T47D (cell line): Measurements from ENCODE around the gene ADD1.

ENCODE experiments used
- DNase-seq, 2 experiments: peaks; one replicate each; pipeline versions ENCODE4 v3.0.0 to v3.0.0-alpha.2; 2011 to 2012; ENCODE audit warnings: low read depth in 1 of 2, low spot score in 1 of 2
- JUND ChIP-seq: IDR thresholded peaks from 2 replicates; pipeline ENCODE4 v1.6.1; 2012; ENCODE audit warnings: low read depth
- in situ Hi-C: cut with HindIII; loops from 2 replicates; pipeline ENCODE4 v1.10.0; 2016; ENCODE audit warnings: low sequenced_read_pairs, low pct_unique_long_range_greater_than_20kb

Gene ADD1

DNA sequence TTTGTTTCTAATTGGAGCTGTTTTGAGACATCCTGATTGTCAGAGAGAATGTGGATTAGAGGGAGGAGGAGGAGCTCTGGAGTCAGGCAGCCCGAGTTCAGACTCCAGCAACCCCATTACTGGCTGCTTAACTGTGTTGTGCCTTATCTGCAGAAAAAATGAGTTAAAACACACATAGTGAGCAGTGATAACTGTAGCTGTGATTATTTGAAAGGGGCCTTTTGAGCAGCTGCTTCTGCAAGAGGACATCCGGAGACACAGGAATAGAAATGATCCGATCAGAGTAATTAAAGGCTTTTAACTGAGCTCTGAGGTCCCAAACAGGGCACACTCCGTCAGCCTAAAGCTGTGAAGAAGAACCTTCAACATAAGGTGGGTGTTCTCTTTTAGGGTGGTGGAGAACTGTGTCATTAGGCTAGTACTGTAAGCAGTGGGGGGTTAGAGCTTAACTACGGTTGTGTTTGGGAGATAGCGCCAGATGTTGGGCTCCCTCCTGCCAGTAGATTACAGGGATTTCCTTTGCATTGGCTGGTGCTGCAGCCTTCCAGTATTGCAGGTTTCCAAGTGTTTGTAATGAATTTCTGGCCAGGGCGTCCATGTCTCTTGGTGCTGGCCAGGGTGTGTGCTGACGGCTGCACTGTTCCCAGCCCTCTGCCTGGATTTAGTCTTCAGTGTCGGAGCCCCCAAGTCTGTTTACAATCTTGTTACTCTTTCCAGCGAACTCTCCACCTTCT lies 24.3 kb downstream of the ADD1 start:
- no peak for TF ChIP-seq JUND
- in situ Hi-C loops, result no loop called here
- DNase-seq, result no peak

GRCh38 chr4:2868877-2869487 lies 25.3 kb downstream of the ADD1 start:
- in situ Hi-C loops, result no loop called here
- no peak for TF ChIP-seq JUND
- DNase-seq, result no peak

- in situ Hi-C loops, result no loop called here
- TF ChIP-seq JUND, result no peak
- DNase-seq, result no peak
These were observed 26.0 kb downstream of the ADD1 start for GRCh38 chr4:2869659-2870058.

GRCh38 chr4:2870082-2870481 lies 26.4 kb downstream of the ADD1 start:
- DNase-seq, result no peak
- TF ChIP-seq JUND, result no peak
- in situ Hi-C loops, result no loop called here

- no peak for DNase-seq
- TF ChIP-seq JUND, result no peak
- in situ Hi-C loops, result no loop called here
These were observed 27.8 kb downstream of the ADD1 start for GRCh38 chr4:2871466-2871865.

GRCh38 chr4:2871911-2872310 lies 28.3 kb downstream of the ADD1 start:
- no peak for DNase-seq
- in situ Hi-C loops, result no loop called here
- no peak for TF ChIP-seq JUND

GRCh38 chr4:2873329-2873728 lies 29.7 kb downstream of the ADD1 start:
- in situ Hi-C loops, result no loop called here
- no peak for TF ChIP-seq JUND

GRCh38 chr4:2874861-2875260 lies 31.2 kb downstream of the ADD1 start:
- TF ChIP-seq JUND, result no peak
- no peak for DNase-seq
- in situ Hi-C loops, result no loop called here

More at GRCh38 chr4:2873329-2873728, 29.7 kb downstream of the ADD1 start:
- peak in 1 of 2 experiments; percentile 16 for DNase-seq

DNA sequence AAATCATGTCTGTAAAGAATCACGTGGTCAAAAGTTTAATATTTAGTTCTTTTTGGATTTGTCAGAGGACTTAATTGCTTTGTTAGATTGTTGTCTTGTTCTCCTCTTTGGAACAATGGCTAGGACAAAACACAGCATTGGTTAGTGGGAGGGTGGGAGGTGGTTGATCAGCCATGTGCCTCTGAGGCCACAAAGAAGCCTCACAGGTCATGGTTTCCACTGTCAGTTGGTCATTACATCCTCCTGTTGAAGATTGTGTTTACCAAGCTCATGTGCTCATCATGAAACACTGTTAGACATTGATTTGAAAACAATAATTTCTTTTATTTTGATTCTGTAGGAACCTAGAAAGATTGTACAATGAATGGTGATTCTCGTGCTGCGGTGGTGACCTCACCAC lies 31.9 kb downstream of the ADD1 start:
- no peak for TF ChIP-seq JUND
- DNase-seq, result no peak
- in situ Hi-C loops, result no loop called here

DNA sequence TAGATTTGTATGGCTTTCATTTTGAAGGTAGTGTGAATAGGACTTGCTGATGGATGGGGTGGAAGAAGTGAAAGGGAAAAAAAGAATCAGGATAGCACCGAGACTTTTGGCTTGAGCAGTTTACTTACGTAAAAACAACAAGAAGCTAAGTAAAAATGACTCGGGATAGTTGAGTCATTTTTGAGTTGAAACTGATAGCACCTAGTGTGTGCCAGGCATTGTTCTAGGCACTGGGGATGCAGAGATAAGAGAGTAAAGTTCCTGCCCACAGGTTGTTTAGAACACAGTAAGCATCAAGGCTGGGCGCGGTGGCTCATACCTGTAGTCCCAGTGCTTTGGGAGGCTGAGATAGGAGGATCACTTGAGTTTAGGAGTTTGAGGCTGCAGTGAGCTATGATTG lies 34.7 kb downstream of the ADD1 start:
- in situ Hi-C loops, result no loop called here
- no peak for TF ChIP-seq JUND
- DNase-seq, result no peak

DNA sequence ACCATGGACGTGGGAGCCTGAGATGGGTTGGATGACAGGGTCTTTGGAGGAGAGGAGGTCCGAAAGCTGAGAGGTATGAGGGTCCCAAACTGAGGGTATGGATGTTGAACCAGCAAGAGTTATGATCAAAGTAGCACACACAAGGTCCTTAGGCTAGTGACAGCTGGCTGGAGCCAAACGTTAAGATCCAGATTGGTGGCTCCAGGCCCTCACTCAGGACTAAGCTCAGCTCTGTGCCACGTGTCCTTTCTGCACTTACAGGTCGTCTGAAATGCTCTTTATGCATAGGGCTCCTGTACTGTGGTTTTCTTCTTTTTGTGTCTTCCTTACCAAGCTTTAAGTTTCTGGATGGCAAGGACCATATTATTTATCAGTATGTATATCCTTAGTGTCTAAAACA lies 35.4 kb downstream of the ADD1 start:
- no peak for TF ChIP-seq JUND
- in situ Hi-C loops, result no loop called here
- no peak for DNase-seq

DNA sequence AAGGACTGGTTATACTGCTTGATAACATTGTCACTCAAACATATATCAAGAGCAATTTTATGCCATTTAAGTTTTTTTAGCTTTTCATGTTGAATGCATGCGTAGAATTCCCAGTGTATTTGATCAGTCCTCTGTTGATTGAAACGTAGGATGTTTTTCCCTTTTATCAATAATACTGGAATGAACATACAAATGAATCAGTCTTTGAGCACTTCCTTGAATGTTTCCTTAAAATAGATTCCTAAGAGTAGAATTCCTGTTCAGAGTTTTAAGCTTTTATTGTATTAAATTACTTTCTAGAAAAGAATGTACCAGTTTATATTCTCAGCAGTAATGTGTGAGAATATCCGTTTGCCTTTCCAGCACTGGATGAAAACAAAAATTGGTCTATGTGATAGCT lies 37.8 kb downstream of the ADD1 start:
- in situ Hi-C loops, result no loop called here
- TF ChIP-seq JUND, result no peak
- DNase-seq, result no peak

- in situ Hi-C loops, result no loop called here
- no peak for TF ChIP-seq JUND
These were observed 38.7 kb downstream of the ADD1 start for GRCh38 chr4:2882341-2882740.

DNA sequence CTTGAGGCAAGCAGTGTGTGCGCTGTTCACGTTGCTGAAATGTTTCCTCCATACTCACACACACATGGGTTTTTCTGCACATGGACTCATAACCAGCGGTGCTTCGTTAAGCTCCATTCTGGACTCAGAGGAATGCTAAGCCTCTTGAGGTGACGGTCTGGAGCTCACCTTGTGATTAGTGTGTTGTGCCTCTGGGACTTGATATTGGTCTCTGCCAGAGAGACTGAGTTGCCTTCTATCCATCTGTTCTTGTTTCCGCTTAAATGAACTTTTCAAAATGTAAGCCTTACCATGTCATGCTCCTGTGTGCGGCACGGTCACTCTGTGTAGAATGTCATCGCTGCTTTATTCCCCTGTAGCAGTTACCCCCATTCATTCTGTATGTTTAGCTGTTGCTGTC lies 42.5 kb downstream of the ADD1 start:
- in situ Hi-C loops, result no loop called here
- DNase-seq, result no peak
- TF ChIP-seq JUND, result no peak

More at GRCh38 chr4:2882341-2882740, 38.7 kb downstream of the ADD1 start:
- no peak for DNase-seq
